BLaER1 (cell line): ENCODE measurements around the gene CMC4.

Experiments used
- H3K27ac ChIP-seq: shearing (Covaris generic); formaldehyde crosslinking; 2 replicates; pipeline ENCODE4 v1.8.1; 2022
- H3K27me3 ChIP-seq: shearing (Covaris generic); formaldehyde crosslinking; 2 replicates; pipeline ENCODE4 v1.8.1; 2022
- H3K36me3 ChIP-seq: shearing (Covaris generic); formaldehyde crosslinking; 2 replicates; pipeline ENCODE4 v1.8.1; 2022
- H3K4me1 ChIP-seq: shearing (Covaris generic); formaldehyde crosslinking; 2 replicates; pipeline ENCODE4 v1.8.1; 2022
- H3K4me2 ChIP-seq: shearing (Covaris generic); formaldehyde crosslinking; 2 replicates; pipeline ENCODE4 v1.8.1; 2022
- H3K4me3 ChIP-seq: shearing (Covaris generic); formaldehyde crosslinking; 2 replicates; pipeline ENCODE4 v1.8.1; 2022
- H3K9ac ChIP-seq: shearing (Covaris generic); formaldehyde crosslinking; 2 replicates; pipeline ENCODE4 v1.8.1; 2022
- H3K9me3 ChIP-seq: shearing (Covaris generic); formaldehyde crosslinking; 2 replicates; pipeline ENCODE4 v1.8.1; 2022
- H4K20me1 ChIP-seq: shearing (Covaris generic); formaldehyde crosslinking; 2 replicates; pipeline ENCODE4 v1.8.1; 2022
- Cebpa-rat ChIP-seq: shearing (Covaris generic); IDR thresholded peaks from 2 replicates; pipeline ENCODE4 v1.8.1; 2022

Gene CMC4

GRCh38 chrX:155086202-155086840 is 15.4 kb upstream of the CMC4 start:
- Histone ChIP-seq H3K4me2 (no peak overlapping the region), H4K20me1 (peaks cover 14% of the 10 kb centered on the region; the same call in 1 of the 2 replicates), H3K27ac (no peak overlapping the region), H3K27me3 (peaks cover 75% of the 10 kb centered on the region), H3K36me3 (peaks cover 57% of the 10 kb centered on the region), H3K4me3 (no peak overlapping the region), H3K9ac (no peak overlapping the region), H3K4me1 (no peaks in the 10 kb centered on the region), H3K9me3 (no peaks in the 10 kb centered on the region)
- no peak for TF ChIP-seq Cebpa-rat

DNA sequence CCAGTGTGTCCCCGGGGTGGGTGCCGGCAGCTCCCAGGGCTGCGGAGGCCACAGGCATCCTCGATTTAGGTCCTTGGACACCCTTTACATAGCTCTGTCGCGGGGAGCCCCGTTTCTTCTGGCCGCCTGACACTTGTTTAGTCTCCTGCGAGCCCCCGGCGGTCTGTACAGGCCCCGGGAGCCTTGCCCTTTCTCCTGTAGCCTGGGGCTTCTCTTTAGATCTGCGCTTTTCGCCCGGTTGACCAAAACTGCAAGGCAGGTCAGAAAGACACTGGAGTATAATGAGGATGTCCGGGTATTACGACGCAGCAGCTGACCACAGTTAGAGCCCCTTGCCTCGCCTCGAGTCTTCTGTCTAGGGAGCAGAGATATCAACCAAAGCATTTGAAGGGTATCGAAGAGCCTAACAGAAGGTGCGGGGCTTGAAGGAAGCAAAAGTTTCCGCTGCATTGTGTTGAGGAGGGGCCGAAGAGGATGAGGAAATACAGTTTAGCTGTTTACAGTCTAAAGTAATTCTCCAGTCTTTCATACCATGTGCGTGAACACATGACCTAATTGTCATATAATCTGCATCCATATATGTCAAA is 851 bp upstream of the CMC4 start:
- H4K20me1 ChIP-seq, result 0 out of 2 replicates have a peak, but pooled peaks cover 19% of the 10 kb centered on the region
- peak overlapping the region; percentile 86 for H3K9ac ChIP-seq
- no peaks in the 10 kb centered on the region for H3K9me3 ChIP-seq
- peaks cover 16% of the 10 kb centered on the region for H3K36me3 ChIP-seq
- TF ChIP-seq Cebpa-rat, result no peak
- H3K27me3 ChIP-seq, result peaks cover 75% of the 10 kb centered on the region
- peak overlapping the region; percentile 77 for H3K27ac ChIP-seq
- H3K4me3 ChIP-seq, result peak overlapping the region; percentile 77
- peak overlapping the region; percentile 42 for H3K4me2 ChIP-seq
- peaks cover 27% of the 10 kb centered on the region for H3K4me1 ChIP-seq

- peaks cover 27% of the 10 kb centered on the region for H3K4me1 ChIP-seq
- H3K9ac ChIP-seq, result peak overlapping the region; percentile 80
- H3K4me2 ChIP-seq, result peak overlapping the region; percentile 61
- H3K4me3 ChIP-seq, result peak overlapping the region; percentile 77
- peaks cover 75% of the 10 kb centered on the region for H3K27me3 ChIP-seq
- H3K9me3 ChIP-seq, result no peaks in the 10 kb centered on the region
- peak overlapping the region; percentile 71 for H3K27ac ChIP-seq
- TF ChIP-seq Cebpa-rat, result no peak
- peaks cover 4% of the 10 kb centered on the region; the same call in 1 of the 2 replicates for H3K36me3 ChIP-seq
- H4K20me1 ChIP-seq, result 0 out of 2 replicates have a peak, but pooled peaks cover 19% of the 10 kb centered on the region
Observed at GRCh38 chrX:155070663-155070974, 317 bp downstream of the CMC4 start.

DNA sequence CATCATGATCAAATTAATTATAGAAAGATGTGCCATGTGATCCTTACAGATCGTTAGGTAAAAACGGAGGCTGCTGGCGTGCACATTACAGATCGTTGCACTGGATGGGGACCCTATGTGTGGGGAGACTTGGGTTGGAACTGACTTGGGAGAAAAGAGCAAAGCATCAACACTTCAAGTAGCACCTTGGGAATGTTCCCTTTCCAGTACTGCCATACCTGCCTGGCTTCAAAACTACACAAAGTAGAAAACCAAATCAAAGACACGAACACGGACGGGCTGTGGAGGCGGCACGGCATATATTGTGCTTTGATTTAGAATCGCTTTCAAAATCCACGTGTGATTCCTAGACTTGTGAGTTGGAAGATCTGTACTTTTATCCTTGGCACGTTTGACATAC is 898 bp downstream of the CMC4 start:
- Histone ChIP-seq H3K27ac (peak overlapping the region; percentile 71; the same call in 1 of the 2 replicates), H3K27me3 (peaks cover 75% of the 10 kb centered on the region), H4K20me1 (0 out of 2 replicates have a peak, but pooled peaks cover 14% of the 10 kb centered on the region), H3K9ac (peak overlapping the region; percentile 80), H3K4me1 (peaks cover 27% of the 10 kb centered on the region), H3K9me3 (no peaks in the 10 kb centered on the region), H3K4me2 (peak overlapping the region; percentile 61), H3K4me3 (peak overlapping the region; percentile 77), H3K36me3 (peaks cover 4% of the 10 kb centered on the region; the same call in 1 of the 2 replicates)
- no peak for TF ChIP-seq Cebpa-rat

- H3K4me2 ChIP-seq, result peak overlapping the region; percentile 61
- H3K4me3 ChIP-seq, result peak overlapping the region; percentile 77
- peaks cover 27% of the 10 kb centered on the region for H3K4me1 ChIP-seq
- 0 out of 2 replicates have a peak, but pooled peaks cover 12% of the 10 kb centered on the region for H4K20me1 ChIP-seq
- no peak for TF ChIP-seq Cebpa-rat
- H3K9ac ChIP-seq, result no peak overlapping the region; the same call in 1 of the 2 replicates
- peaks cover 4% of the 10 kb centered on the region; the same call in 1 of the 2 replicates for H3K36me3 ChIP-seq
- H3K27ac ChIP-seq, result no peak overlapping the region
- H3K27me3 ChIP-seq, result peaks cover 79% of the 10 kb centered on the region
- no peaks in the 10 kb centered on the region for H3K9me3 ChIP-seq
Observed at GRCh38 chrX:155069414-155069813, 1.5 kb downstream of the CMC4 start.

GRCh38 chrX:155068165-155068564 is 2.8 kb downstream of the CMC4 start:
- H3K4me2 ChIP-seq, result no peak overlapping the region
- no peaks in the 10 kb centered on the region for H3K9me3 ChIP-seq

DNA sequence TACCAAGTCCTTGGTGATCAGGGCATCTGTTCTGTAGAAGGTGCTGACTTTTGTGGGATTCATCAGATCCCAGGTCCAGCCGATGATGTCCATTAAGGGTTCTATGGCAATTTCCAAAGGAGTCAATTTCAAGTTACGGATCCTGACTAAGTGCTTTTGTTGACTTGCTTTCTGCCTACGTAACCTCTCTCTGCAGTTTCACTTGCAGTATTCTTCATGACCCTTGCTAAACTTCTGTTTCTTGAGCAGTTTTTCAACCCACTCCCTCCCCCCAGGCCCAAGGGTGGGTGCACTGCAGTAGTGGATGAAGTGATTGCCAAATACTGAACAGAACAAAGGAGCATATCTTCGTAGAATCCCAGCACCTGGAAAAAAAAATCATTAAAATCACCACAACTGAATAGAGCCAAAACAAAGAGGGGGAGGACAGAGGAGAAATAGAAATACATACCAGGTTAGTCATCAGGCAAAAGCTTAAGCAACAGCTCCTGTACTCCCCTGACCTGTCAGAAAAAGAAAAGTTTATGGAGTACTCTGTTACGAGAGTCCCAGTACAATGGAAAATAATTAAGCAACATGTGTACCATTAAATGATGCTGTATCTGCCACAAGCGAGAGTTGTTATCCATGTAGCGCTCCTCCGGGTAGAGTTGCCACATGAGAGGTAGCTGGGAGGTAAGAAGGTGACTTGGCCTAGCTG is 5.8 kb downstream of the CMC4 start:
- H3K36me3 ChIP-seq, result peaks cover 5% of the 10 kb centered on the region; the same call in 1 of the 2 replicates
- no peak overlapping the region for H3K9ac ChIP-seq
- H3K27ac ChIP-seq, result no peak overlapping the region
- H3K27me3 ChIP-seq, result peaks cover 96% of the 10 kb centered on the region
- no peak overlapping the region for H3K4me2 ChIP-seq
- H4K20me1 ChIP-seq, result 0 out of 2 replicates have a peak, but pooled peaks cover 12% of the 10 kb centered on the region
- TF ChIP-seq Cebpa-rat, result no peak
- H3K9me3 ChIP-seq, result no peaks in the 10 kb centered on the region
- no peak overlapping the region for H3K4me3 ChIP-seq
- peaks cover 9% of the 10 kb centered on the region for H3K4me1 ChIP-seq

More at GRCh38 chrX:155068165-155068564, 2.8 kb downstream of the CMC4 start:
- Histone ChIP-seq H4K20me1 (0 out of 2 replicates have a peak, but pooled peaks cover 12% of the 10 kb centered on the region), H3K4me1 (peaks cover 19% of the 10 kb centered on the region), H3K27me3 (peaks cover 78% of the 10 kb centered on the region), H3K9ac (no peak overlapping the region), H3K36me3 (no peaks in the 10 kb centered on the region), H3K4me3 (no peak overlapping the region), H3K27ac (no peak overlapping the region)
- TF ChIP-seq Cebpa-rat, result no peak

GRCh38 chrX:155061760-155062159 is 9.2 kb downstream of the CMC4 start:
- Histone ChIP-seq H3K27ac (no peak overlapping the region), H4K20me1 (peaks cover 20% of the 10 kb centered on the region; the same call in 1 of the 2 replicates), H3K4me3 (no peak overlapping the region), H3K9me3 (no peaks in the 10 kb centered on the region), H3K36me3 (peaks cover 19% of the 10 kb centered on the region), H3K27me3 (peaks cover 97% of the 10 kb centered on the region), H3K9ac (no peak overlapping the region), H3K4me1 (no peaks in the 10 kb centered on the region), H3K4me2 (no peak overlapping the region)
- no peak for TF ChIP-seq Cebpa-rat

DNA sequence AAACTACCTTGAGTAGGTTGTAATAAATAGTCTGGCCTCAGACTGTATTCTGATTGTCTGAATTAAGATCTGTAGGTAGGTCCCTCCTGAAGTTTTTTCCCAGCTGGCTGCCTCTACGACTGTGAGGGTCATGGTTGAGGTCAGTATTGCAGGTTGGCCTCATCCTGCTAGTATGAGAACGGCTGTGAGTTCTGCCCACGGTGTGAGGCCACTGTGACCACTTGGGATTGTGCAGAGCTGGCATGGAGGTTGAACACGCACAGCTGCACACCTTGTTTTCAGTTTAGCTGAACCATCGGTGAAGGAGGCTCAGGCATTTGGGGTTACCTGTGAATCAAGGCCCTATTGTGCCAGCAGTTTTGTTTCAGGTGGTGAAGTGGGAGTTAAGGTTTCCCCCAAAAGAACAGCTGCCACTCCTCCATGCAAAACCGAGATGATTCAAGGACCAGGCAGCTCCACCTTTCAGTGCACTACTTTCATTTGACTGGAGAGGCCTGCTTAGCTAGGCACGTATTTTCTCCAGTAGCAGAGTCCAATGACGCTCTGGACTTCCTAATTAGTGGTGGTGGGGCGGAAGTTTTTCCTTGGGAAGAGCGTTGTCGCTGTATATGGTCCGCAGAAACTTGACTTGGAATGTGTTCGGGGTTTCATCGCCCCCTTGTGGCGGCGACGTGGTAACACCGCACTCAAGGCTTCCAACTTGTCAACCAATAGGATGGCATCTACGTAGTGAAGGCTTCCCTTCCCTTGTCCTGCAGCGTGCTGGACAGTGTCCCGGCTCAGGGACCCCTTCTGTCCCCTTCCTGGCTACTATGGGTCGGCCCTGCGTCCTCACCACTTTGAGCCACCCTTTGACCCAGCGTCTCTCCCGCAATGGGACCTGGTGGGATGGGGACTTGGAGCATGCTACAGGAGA is 13.8 kb downstream of the CMC4 start:
- Histone ChIP-seq H3K4me2 (no peak overlapping the region), H4K20me1 (peaks cover 20% of the 10 kb centered on the region; the same call in 1 of the 2 replicates), H3K9me3 (no peaks in the 10 kb centered on the region), H3K4me3 (no peak overlapping the region), H3K27me3 (peaks cover 89% of the 10 kb centered on the region), H3K36me3 (peaks cover 45% of the 10 kb centered on the region), H3K27ac (no peak overlapping the region), H3K4me1 (no peaks in the 10 kb centered on the region), H3K9ac (no peak overlapping the region)
- no peak for TF ChIP-seq Cebpa-rat
